Prostate gland (tissue), 2 donors: ENCODE measurements around the gene ROCK1. TPM values are rescaled to one million over a fixed set of nuclear protein-coding genes. Genes with fewer than 3 reads are reported as not detected.

Experiments
- DNase-seq: peaks from one replicate; pipeline ENCODE4 v3.0.0-alpha.2; 2019; ENCODE audit warnings: low spot score
- H3K27ac ChIP-seq, 2 donors: fragments of 200-600 bp; sonication (generic); 2 replicates each; pipeline ENCODE4 v1.5.1; 2017 to 2019
- H3K27me3 ChIP-seq: fragments of 200-600 bp; sonication (generic); replicated peaks from 2 replicates; pipeline ENCODE4 v1.5.1; 2019; ENCODE audit not compliant: insufficient read depth
- H3K36me3 ChIP-seq, 2 donors: fragments of 200-600 bp; sonication (generic); 1 replicate in 1 of 2; 2 replicates in 1 of 2; pipeline versions ENCODE4 v1.5.1 to v1.8.1; 2017 to 2019
- H3K4me1 ChIP-seq: fragments of 200-600 bp; sonication (generic); replicated peaks from 2 replicates; pipeline ENCODE4 v1.5.1; 2019
- H3K4me3 ChIP-seq, 2 donors: fragments of 200-600 bp; sonication (generic); 2 replicates each; pipeline ENCODE4 v1.5.1; 2017 to 2019
- H3K9me3 ChIP-seq: fragments of 200-600 bp; sonication (generic); 2 replicates; pipeline ENCODE4 v1.5.1; 2017
- POLR2A ChIP-seq: fragments of 450-650 bp; IDR thresholded peaks from one replicate; pipeline ENCODE4 v1.6.1; 2016; ENCODE audit warnings: antibody characterized with exemption, mild to moderate bottlenecking
- POLR2AphosphoS5 ChIP-seq: sonication (generic); formaldehyde crosslinking; IDR thresholded peaks from one replicate; pipeline ENCODE4 v1.6.1; 2017; ENCODE audit warnings: antibody characterized with exemption
- WGBS: methylation state at CpG from one replicate; pipeline ENCODE4 v1.1.5; 2018; 5-methylcytosine and 5-hydroxymethylcytosine counted together
- intact Hi-C: fragments of 100-400 bp; cut with DNase I; formaldehyde crosslinking; loops from one replicate; pipeline ENCODE4 v1.14.2; 2022
- total RNA-seq, 2 donors: library from RNA; depleted of rRNA; stranded (reverse); fragments of >200 nt; gene quantifications; one replicate each; pipeline ENCODE4 v1.1.0, GENCODE V29; 2016
- TF ChIP-seq, protein P1 (sequence below), 4 experiments: fragments of 200-600 bp in 2 of 4; fragments of 450-650 bp in 2 of 4; sonication (generic) in 2 of 4; IDR thresholded peaks; 1 replicate in 3 of 4; 2 replicates in 1 of 4; pipeline ENCODE4 v1.5.1; 2016 to 2019; ENCODE audit warnings: antibody characterized with exemption in 4 of 4, mild to moderate bottlenecking in 2 of 4, moderate library complexity in 2 of 4

ROCK1 gene
- total RNA-seq, 2 donors from 2014 or later, result 32.2 to 35.2 TPM

DNA sequence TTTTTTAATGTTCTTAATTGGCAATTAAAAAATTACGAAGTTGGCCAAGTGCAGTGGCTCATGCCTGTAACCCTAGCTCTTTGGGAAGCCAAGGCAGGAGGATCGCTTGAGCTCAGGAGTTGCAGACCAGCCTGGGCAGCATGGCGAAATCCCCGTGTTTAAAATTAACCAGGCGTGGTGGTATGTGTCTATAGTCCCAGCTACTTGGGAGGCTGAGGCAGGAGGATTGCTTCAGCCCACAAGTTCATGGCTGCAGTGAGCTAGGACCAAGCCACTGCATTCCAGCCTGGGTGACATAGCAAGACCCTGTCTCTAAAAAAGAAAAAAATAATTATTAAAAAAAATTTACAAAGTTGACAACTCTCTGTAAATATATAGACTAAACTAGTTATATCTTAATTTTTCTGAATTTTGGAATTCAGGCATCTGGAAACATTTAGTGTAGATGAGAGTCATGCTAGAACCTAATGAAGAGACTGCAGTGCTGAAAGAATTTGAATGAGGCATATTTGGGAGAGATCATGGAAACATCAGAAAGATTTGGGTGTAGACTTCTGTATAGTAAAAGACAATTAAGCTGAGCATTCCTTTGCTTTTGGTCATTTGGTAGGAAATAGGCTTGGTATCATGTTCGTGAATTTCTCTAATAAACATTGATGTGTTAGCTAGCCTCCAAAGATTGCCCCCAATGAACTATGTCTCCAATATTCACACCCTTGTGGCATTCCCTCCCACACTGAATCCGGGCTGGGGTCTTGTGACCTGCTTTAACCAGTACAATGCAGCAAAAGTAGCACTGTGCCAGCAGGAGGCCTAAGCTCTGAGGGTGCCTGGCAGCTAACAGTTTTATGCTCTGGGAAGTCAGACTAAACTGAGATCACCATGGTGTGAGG lies 4.2 kb upstream of the ROCK1 start:
- H3K27ac ChIP-seq, result no peak overlapping the region
- H3K4me1 ChIP-seq, result no peaks in the 10 kb centered on the region
- no peaks in the 10 kb centered on the region for H3K36me3 ChIP-seq
- intact Hi-C loops, result loop anchor here (5.0 to 10.0 kb wide), 2 partner anchors 141 to 492 kb away; no protein-coding TSS in a partner anchor
- H3K4me3 ChIP-seq, result no peak overlapping the region
- no peaks in the 10 kb centered on the region for H3K27me3 ChIP-seq
- 79% methylated on average over 7 of the region's 7 CpGs for WGBS
- no peak for DNase-seq
- TF ChIP-seq POLR2A (no peak), POLR2AphosphoS5 (no peak)
- TF ChIP-seq, protein P1, sequence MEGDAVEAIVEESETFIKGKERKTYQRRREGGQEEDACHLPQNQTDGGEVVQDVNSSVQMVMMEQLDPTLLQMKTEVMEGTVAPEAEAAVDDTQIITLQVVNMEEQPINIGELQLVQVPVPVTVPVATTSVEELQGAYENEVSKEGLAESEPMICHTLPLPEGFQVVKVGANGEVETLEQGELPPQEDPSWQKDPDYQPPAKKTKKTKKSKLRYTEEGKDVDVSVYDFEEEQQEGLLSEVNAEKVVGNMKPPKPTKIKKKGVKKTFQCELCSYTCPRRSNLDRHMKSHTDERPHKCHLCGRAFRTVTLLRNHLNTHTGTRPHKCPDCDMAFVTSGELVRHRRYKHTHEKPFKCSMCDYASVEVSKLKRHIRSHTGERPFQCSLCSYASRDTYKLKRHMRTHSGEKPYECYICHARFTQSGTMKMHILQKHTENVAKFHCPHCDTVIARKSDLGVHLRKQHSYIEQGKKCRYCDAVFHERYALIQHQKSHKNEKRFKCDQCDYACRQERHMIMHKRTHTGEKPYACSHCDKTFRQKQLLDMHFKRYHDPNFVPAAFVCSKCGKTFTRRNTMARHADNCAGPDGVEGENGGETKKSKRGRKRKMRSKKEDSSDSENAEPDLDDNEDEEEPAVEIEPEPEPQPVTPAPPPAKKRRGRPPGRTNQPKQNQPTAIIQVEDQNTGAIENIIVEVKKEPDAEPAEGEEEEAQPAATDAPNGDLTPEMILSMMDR (IDR thresholded peaks at IDR 0.05), result no peak
- no peaks in the 10 kb centered on the region for H3K9me3 ChIP-seq

- no peaks in the 10 kb centered on the region for H3K36me3 ChIP-seq
- H3K27me3 ChIP-seq, result no peaks in the 10 kb centered on the region
- intact Hi-C loops, result loop anchor here (10.0 kb wide), 1 partner anchor 138 kb away; no protein-coding TSS in a partner anchor
- no peaks in the 10 kb centered on the region for H3K9me3 ChIP-seq
- H3K4me3 ChIP-seq, result peak overlapping the region; percentile 88 to 98
- DNase-seq, result no peak
- WGBS, result 17% methylated on average over 9 of the region's 9 CpGs
- no peaks in the 10 kb centered on the region for H3K4me1 ChIP-seq
- TF ChIP-seq POLR2A, result no peak
- peak overlapping the region; percentile 97 to 99 for H3K27ac ChIP-seq
These were observed 1.0 kb upstream of the ROCK1 start for GRCh38 chr18:21112543-21113105.

- H3K9me3 ChIP-seq, result no peaks in the 10 kb centered on the region
- no peaks in the 10 kb centered on the region for H3K4me1 ChIP-seq
- no peaks in the 10 kb centered on the region for H3K36me3 ChIP-seq
- under 1% methylated on average over 16 of the region's 16 CpGs for WGBS
- H3K4me3 ChIP-seq, result peak overlapping the region; percentile 88 to 98
- intact Hi-C loops, result loop anchor here (10.0 kb wide), 1 partner anchor 137 kb away; no protein-coding TSS in a partner anchor
- no peak for DNase-seq
- H3K27me3 ChIP-seq, result no peaks in the 10 kb centered on the region
- H3K27ac ChIP-seq, result peak overlapping the region; percentile 97 to 99
- TF ChIP-seq POLR2AphosphoS5, result no peak
- TF ChIP-seq, protein P1 (IDR thresholded peaks at IDR 0.05), result peak in 1 of 4 experiments; percentile 17
These were observed 494 bp upstream of the ROCK1 start for GRCh38 chr18:21112140-21112473.

- Histone ChIP-seq H3K4me1 (no peaks in the 10 kb centered on the region), H3K4me3 (peak overlapping the region; percentile 88 to 98), H3K27me3 (no peaks in the 10 kb centered on the region), H3K27ac (peak overlapping the region; percentile 97 to 99), H3K36me3 (no peaks in the 10 kb centered on the region), H3K9me3 (no peaks in the 10 kb centered on the region)
- WGBS, result under 1% methylated on average over 47 of the region's 47 CpGs
- intact Hi-C loops, result loop anchor here (10.0 kb wide), 1 partner anchor 136 kb away; no protein-coding TSS in a partner anchor
- DNase-seq, result peak; percentile 31
- TF ChIP-seq, protein P1 (IDR thresholded peaks at IDR 0.05), result no peak
- TF ChIP-seq POLR2AphosphoS5 (no peak), POLR2A (no peak)
These were observed 784 bp downstream of the ROCK1 start for GRCh38 chr18:21110713-21111345.
